ENCODE measurements around the gene TFAP2E. TPM values are rescaled to one million over a fixed set of nuclear protein-coding genes. Genes with fewer than 3 reads are reported as not detected.

Gene TFAP2E
- total RNA-seq, 1 donor: under 0.01 TPM

- Histone ChIP-seq H3K36me3 (ENCODE audit: insufficient read depth, low read length) (no peaks in the 10 kb centered on the region), H3K27ac (ENCODE audit: low read depth, low read length) (peak overlapping the region; percentile 97), H2AFZ (ENCODE audit: low read length) (peak overlapping the region; percentile 98), H3K27me3 (ENCODE audit: insufficient read depth, low read length) (peaks cover 25% of the 10 kb centered on the region), H3K79me2 (ENCODE audit: insufficient read depth, low read length) (peaks cover 35% of the 10 kb centered on the region), H3K9me3 (ENCODE audit: low read depth, low read length) (no peaks in the 10 kb centered on the region), H3K4me3 (ENCODE audit: insufficient read depth, low read length) (peak overlapping the region; percentile 99), H3K4me1 (ENCODE audit: insufficient read depth, low read length) (peaks cover 30% of the 10 kb centered on the region), H4K20me1 (ENCODE audit: insufficient read depth, low read length) (no peaks in the 10 kb centered on the region), H3K4me2 (ENCODE audit: insufficient read depth, low read length) (peak overlapping the region; percentile 100)
- TF ChIP-seq, protein P1, sequence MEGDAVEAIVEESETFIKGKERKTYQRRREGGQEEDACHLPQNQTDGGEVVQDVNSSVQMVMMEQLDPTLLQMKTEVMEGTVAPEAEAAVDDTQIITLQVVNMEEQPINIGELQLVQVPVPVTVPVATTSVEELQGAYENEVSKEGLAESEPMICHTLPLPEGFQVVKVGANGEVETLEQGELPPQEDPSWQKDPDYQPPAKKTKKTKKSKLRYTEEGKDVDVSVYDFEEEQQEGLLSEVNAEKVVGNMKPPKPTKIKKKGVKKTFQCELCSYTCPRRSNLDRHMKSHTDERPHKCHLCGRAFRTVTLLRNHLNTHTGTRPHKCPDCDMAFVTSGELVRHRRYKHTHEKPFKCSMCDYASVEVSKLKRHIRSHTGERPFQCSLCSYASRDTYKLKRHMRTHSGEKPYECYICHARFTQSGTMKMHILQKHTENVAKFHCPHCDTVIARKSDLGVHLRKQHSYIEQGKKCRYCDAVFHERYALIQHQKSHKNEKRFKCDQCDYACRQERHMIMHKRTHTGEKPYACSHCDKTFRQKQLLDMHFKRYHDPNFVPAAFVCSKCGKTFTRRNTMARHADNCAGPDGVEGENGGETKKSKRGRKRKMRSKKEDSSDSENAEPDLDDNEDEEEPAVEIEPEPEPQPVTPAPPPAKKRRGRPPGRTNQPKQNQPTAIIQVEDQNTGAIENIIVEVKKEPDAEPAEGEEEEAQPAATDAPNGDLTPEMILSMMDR (IDR thresholded peaks at IDR 0.05; ENCODE audit: extremely low read depth, low read depth, low read length): no peak
- no peak for DNase-seq (ENCODE audit: insufficient read length, low spot score, missing footprints)
These were observed 69.4 kb downstream of the TFAP2E start for GRCh38 chr1:35642471-35642955.

- DNase-seq (ENCODE audit: insufficient read length, low spot score, missing footprints): no peak
- H3K27me3 ChIP-seq (ENCODE audit: insufficient read depth, low read length): peaks cover 25% of the 10 kb centered on the region
These were observed 71.1 kb downstream of the TFAP2E start for GRCh38 chr1:35644204-35644603.

More at GRCh38 chr1:35644204-35644603, 71.1 kb downstream of the TFAP2E start:
- Histone ChIP-seq H4K20me1 (ENCODE audit: insufficient read depth, low read length) (no peaks in the 10 kb centered on the region), H3K79me2 (ENCODE audit: insufficient read depth, low read length) (peaks cover 22% of the 10 kb centered on the region), H3K36me3 (ENCODE audit: insufficient read depth, low read length) (no peaks in the 10 kb centered on the region), H2AFZ (ENCODE audit: low read length) (no peak overlapping the region), H3K27ac (ENCODE audit: low read depth, low read length) (no peak overlapping the region), H3K4me3 (ENCODE audit: insufficient read depth, low read length) (no peak overlapping the region), H3K4me2 (ENCODE audit: insufficient read depth, low read length) (no peak overlapping the region), H3K4me1 (ENCODE audit: insufficient read depth, low read length) (peaks cover 16% of the 10 kb centered on the region), H3K9me3 (ENCODE audit: low read depth, low read length) (no peaks in the 10 kb centered on the region)
- TF ChIP-seq, protein P1 (IDR thresholded peaks at IDR 0.05; ENCODE audit: extremely low read depth, low read depth, low read length): no peak

Other genes with a start within 250 kb of the TFAP2E start
- gene KIAA0319L, start 15.9 kb upstream of the TFAP2E start, total RNA-seq: 44.9 and 48.9 TPM in 2 replicates
- 25.9 and 30.0 TPM in 2 replicates for gene NCDN, start 15.5 kb upstream of the TFAP2E start, total RNA-seq
- 17.1 and 18.5 TPM in 2 replicates for gene PSMB2, start 68.2 kb downstream of the TFAP2E start, total RNA-seq
- 25.3 and 26.8 TPM in 2 replicates for gene C1orf216, start 145.6 kb downstream of the TFAP2E start, total RNA-seq
- gene CLSPN, start 196.7 kb downstream of the TFAP2E start, total RNA-seq: 1.8 and 2.9 TPM in 2 replicates
- 22.1 and 23.2 TPM in 2 replicates for gene AGO4, start 234.7 kb downstream of the TFAP2E start, total RNA-seq